Liver (tissue), 9 donors: Measurements from ENCODE around the gene FLRT2. TPM values are rescaled to one million over a fixed set of nuclear protein-coding genes. Genes with fewer than 3 reads are reported as not detected.

ENCODE experiments used
- DNase-seq: peaks from one replicate; pipeline ENCODE4 v3.0.0-alpha.2; 2017; ENCODE audit warnings: low spot score
- H3K27ac ChIP-seq, 2 donors: one replicate each; pipeline ENCODE4 v1.7.0; 2013; ENCODE audit warnings: inconsistent platforms in 2 of 2, low read length in 2 of 2, control low read depth in 1 of 2, low read depth in 1 of 2, mild to moderate bottlenecking in 1 of 2
- H3K27me3 ChIP-seq, 4 donors: one replicate each; pipeline versions ENCODE4 v1.6.1 to v1.7.0; 2013; ENCODE audit warnings: low read length in 3 of 4, inconsistent platforms in 1 of 4, mild to moderate bottlenecking in 1 of 4, moderate library complexity in 1 of 4; ENCODE audit not compliant: control insufficient read depth in 4 of 4, insufficient read depth in 4 of 4
- H3K36me3 ChIP-seq, 4 donors: one replicate each; pipeline versions ENCODE4 v1.6.1 to v1.7.0; 2013; ENCODE audit warnings: low read length in 3 of 4, mild to moderate bottlenecking in 3 of 4, low read depth in 1 of 4, moderate library complexity in 1 of 4; ENCODE audit not compliant: control insufficient read depth in 4 of 4, insufficient read depth in 3 of 4
- H3K4me1 ChIP-seq, 4 donors: one replicate each; pipeline versions ENCODE4 v1.6.1 to v1.7.0; 2013; ENCODE audit warnings: low read length in 3 of 4, mild to moderate bottlenecking in 3 of 4, moderate library complexity in 1 of 4; ENCODE audit not compliant: control insufficient read depth in 4 of 4, insufficient read depth in 4 of 4
- H3K4me3 ChIP-seq, 3 donors: one replicate each; pipeline versions ENCODE4 v1.6.1 to v1.7.0; 2013; ENCODE audit warnings: low read length in 3 of 3, control low read depth in 1 of 3, low read depth in 1 of 3, mild to moderate bottlenecking in 1 of 3
- H3K9ac ChIP-seq, 2 donors: one replicate each; pipeline ENCODE4 v1.7.0; 2013; ENCODE audit warnings: low read length in 2 of 2, mild to moderate bottlenecking in 2 of 2, moderate library complexity in 2 of 2, control low read depth in 1 of 2, low read depth in 1 of 2
- H3K9me3 ChIP-seq, 4 donors: one replicate each; pipeline versions ENCODE4 v1.6.1 to v1.7.0; 2013; ENCODE audit warnings: low read length in 3 of 4; ENCODE audit not compliant: control insufficient read depth in 4 of 4
- EGR1 ChIP-seq, 2 donors: IDR thresholded peaks; 2 replicates each; pipeline ENCODE4 v1.6.1; 2016 to 2018; ENCODE audit warnings: antibody characterized with exemption in 2 of 2, low read depth in 2 of 2
- FOXA1 ChIP-seq: IDR thresholded peaks from 2 replicates; pipeline ENCODE4 v1.6.1; 2016; ENCODE audit warnings: antibody characterized with exemption
- FOXA2 ChIP-seq: IDR thresholded peaks from 2 replicates; pipeline ENCODE4 v1.6.1; 2016; ENCODE audit warnings: antibody characterized with exemption
- GABPA ChIP-seq, 2 donors: IDR thresholded peaks in 1 of 2; conservative IDR thresholded peaks in 1 of 2; 2 replicates each; pipeline ENCODE4 v1.6.1; 2016; ENCODE audit warnings: antibody characterized with exemption in 2 of 2, mild to moderate bottlenecking in 1 of 2, moderate library complexity in 1 of 2
- HNF4G ChIP-seq: IDR thresholded peaks from 2 replicates; pipeline ENCODE4 v1.6.1; 2016; ENCODE audit warnings: antibody characterized with exemption
- NR2F2 ChIP-seq: IDR thresholded peaks from 2 replicates; pipeline ENCODE4 v1.6.1; 2016; ENCODE audit warnings: antibody characterized with exemption
- RAD21 ChIP-seq, 2 donors: IDR thresholded peaks; 2 replicates each; pipeline ENCODE4 v1.6.1; 2016; ENCODE audit warnings: antibody characterized with exemption in 2 of 2, mild to moderate bottlenecking in 2 of 2
- RXRA ChIP-seq, 2 donors: IDR thresholded peaks; 2 replicates each; pipeline ENCODE4 v1.6.1; 2017 to 2018; ENCODE audit warnings: antibody characterized with exemption in 2 of 2, mild to moderate bottlenecking in 1 of 2
- SP1 ChIP-seq: IDR thresholded peaks from 2 replicates; pipeline ENCODE4 v1.6.1; 2018; ENCODE audit warnings: antibody characterized with exemption, mild to moderate bottlenecking
- TAF1 ChIP-seq: conservative IDR thresholded peaks from 2 replicates; pipeline ENCODE4 v1.6.1; 2016; ENCODE audit warnings: antibody characterized with exemption, mild to moderate bottlenecking
- WGBS: extraction: QIAGEN DNeasy Blood & Tissue Kit; methylation state at CpG from one replicate; pipeline ENCODE4 v1.1.7; 2013; 5-methylcytosine and 5-hydroxymethylcytosine counted together
- polyA plus RNA-seq, 2 donors: library from polyadenylated mRNA; stranded (reverse) in 1 of 2; unstranded in 1 of 2; fragments of 200-250 nt in 1 of 2; fragments of >200 nt in 1 of 2; fragmentation: Nextera tagmentation in 1 of 2; extraction: Ambion mirVana in 1 of 2; gene quantifications; one replicate each; pipeline versions ENCODE4 v1.2.1 to v1.2.3, GENCODE V29; 2013 to 2015
- total RNA-seq, 2 donors: library from RNA; depleted of rRNA; stranded (reverse); fragments of >200 nt; gene quantifications; one replicate each; pipeline ENCODE4 v1.2.3, GENCODE V29; 2014
- TF ChIP-seq, protein P1 (sequence below): fragments of 150-350 bp; IDR thresholded peaks from 2 replicates; pipeline ENCODE4 v1.5.1; 2017; ENCODE audit warnings: improper control_type of control experiment, low read depth, low read length; ENCODE audit not compliant: missing input control
- TF ChIP-seq, protein P2 (sequence below): IDR thresholded peaks from 2 replicates; pipeline ENCODE4 v1.6.1; 2016; ENCODE audit warnings: antibody characterized with exemption
- TF ChIP-seq, protein P3 (sequence below): IDR thresholded peaks from 2 replicates; pipeline ENCODE4 v1.6.1; 2016; ENCODE audit warnings: antibody characterized with exemption
- TF ChIP-seq, protein P4 (sequence below): IDR thresholded peaks from 2 replicates; pipeline ENCODE4 v1.6.1; 2016; ENCODE audit warnings: antibody characterized with exemption
- donor health status: healthy.
- donor health status: healthy.
- donor health status: healthy.
- donor health status: healthy.
- donor health status: healthy.

The FLRT2 gene
- total and polyA plus RNA-seq, 4 donors = 0.90 to 8.2 (median 1.8) TPM

DNA sequence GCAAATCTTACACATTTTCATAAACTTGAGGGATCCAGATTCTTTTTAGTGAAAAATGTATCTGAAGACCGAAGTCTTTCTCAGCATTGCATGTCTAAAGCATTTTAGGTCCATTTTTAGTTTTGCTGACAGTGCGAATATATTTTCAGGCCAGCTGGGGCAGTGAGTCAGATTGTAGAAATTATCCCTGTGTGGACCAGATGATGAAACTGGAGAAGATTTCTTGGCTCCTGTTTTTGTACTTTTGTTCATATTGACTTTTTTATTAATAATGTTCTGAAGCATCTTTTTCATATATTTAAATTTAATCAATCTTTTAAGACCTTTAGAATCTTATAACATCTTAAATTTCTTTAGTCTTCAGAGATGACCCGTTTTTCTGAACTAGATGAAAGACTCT is 173.1 kb downstream of the FLRT2 start:
- DNase-seq = no peak
- H3K4me1 ChIP-seq = no peaks in the 10 kb centered on the region
- H3K36me3 ChIP-seq = no peaks in the 10 kb centered on the region
- no peaks in the 10 kb centered on the region for H3K9me3 ChIP-seq
- H3K27ac ChIP-seq = no peak overlapping the region
- TF ChIP-seq RXRA (IDR thresholded peaks at IDR 0.05) (no peak), RAD21 (IDR thresholded peaks at IDR 0.05) (no peak), NR2F2 (no peak), EGR1 (IDR thresholded peaks at IDR 0.05; ENCODE audit: low read depth in 2 of 2) (no peak), HNF4G (no peak), FOXA2 (no peak), TAF1 (no peak), GABPA (IDR thresholded peaks at IDR 0.05 in 1 of 2, conservative IDR thresholded peaks at IDR 0.05 in 1 of 2) (no peak), FOXA1 (no peak), SP1 (no peak)
- TF ChIP-seq, protein P1, sequence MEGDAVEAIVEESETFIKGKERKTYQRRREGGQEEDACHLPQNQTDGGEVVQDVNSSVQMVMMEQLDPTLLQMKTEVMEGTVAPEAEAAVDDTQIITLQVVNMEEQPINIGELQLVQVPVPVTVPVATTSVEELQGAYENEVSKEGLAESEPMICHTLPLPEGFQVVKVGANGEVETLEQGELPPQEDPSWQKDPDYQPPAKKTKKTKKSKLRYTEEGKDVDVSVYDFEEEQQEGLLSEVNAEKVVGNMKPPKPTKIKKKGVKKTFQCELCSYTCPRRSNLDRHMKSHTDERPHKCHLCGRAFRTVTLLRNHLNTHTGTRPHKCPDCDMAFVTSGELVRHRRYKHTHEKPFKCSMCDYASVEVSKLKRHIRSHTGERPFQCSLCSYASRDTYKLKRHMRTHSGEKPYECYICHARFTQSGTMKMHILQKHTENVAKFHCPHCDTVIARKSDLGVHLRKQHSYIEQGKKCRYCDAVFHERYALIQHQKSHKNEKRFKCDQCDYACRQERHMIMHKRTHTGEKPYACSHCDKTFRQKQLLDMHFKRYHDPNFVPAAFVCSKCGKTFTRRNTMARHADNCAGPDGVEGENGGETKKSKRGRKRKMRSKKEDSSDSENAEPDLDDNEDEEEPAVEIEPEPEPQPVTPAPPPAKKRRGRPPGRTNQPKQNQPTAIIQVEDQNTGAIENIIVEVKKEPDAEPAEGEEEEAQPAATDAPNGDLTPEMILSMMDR = no peak
- TF ChIP-seq, protein P2, sequence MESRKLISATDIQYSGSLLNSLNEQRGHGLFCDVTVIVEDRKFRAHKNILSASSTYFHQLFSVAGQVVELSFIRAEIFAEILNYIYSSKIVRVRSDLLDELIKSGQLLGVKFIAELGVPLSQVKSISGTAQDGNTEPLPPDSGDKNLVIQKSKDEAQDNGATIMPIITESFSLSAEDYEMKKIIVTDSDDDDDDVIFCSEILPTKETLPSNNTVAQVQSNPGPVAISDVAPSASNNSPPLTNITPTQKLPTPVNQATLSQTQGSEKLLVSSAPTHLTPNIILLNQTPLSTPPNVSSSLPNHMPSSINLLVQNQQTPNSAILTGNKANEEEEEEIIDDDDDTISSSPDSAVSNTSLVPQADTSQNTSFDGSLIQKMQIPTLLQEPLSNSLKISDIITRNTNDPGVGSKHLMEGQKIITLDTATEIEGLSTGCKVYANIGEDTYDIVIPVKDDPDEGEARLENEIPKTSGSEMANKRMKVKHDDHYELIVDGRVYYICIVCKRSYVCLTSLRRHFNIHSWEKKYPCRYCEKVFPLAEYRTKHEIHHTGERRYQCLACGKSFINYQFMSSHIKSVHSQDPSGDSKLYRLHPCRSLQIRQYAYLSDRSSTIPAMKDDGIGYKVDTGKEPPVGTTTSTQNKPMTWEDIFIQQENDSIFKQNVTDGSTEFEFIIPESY = no peak
- TF ChIP-seq, protein P3, sequence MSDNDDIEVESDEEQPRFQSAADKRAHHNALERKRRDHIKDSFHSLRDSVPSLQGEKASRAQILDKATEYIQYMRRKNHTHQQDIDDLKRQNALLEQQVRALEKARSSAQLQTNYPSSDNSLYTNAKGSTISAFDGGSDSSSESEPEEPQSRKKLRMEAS = no peak
- TF ChIP-seq, protein P4, sequence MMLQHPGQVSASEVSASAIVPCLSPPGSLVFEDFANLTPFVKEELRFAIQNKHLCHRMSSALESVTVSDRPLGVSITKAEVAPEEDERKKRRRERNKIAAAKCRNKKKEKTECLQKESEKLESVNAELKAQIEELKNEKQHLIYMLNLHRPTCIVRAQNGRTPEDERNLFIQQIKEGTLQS = no peak
- peaks cover 0 to 3% (median 0%) of the 10 kb centered on the region in 4 donors for H3K27me3 ChIP-seq
- 71% methylated on average over 3 of the region's 3 CpGs for WGBS
- H3K4me3 ChIP-seq = no peak overlapping the region
- H3K9ac ChIP-seq = no peak overlapping the region
